A549 (cell line): ENCODE data around the gene AHSG. TPM values are rescaled to one million over a fixed set of nuclear protein-coding genes. Genes with fewer than 3 reads are reported as not detected.

Experiments
- ATAC-seq, 2 experiments: fragments of 200-7000 bp in 1 of 2; fragments of >200 bp in 1 of 2; cut with Nextera tagmentation in 1 of 2; cut with Tn5 transposase in 1 of 2; 3 replicates each; pipeline versions ENCODE4 v1.8.0 to v1.9.1; 2018 to 2020; ENCODE audit warnings: mild to moderate bottlenecking in 1 of 2, moderate library complexity in 1 of 2
- CTCF ChIA-PET: fragments of 300-600 bp; sonication (Branson Sonifier 250); formaldehyde crosslinking; extraction: SDS; loops from one replicate; lab custom pipeline; 2021; ENCODE audit warnings: antibody characterized with exemption, inconsistent platforms; lab: Yijun Ruan, JAX
- POLR2A ChIA-PET: fragments of 350-600 bp; formaldehyde crosslinking; extraction: SDS; loops from one replicate; lab custom pipeline; 2021; ENCODE audit warnings: antibody characterized with exemption, inconsistent platforms; lab: Yijun Ruan, JAX
- DNase-seq, 2 experiments: peaks; one replicate each; pipeline versions ENCODE4 v3.0.0 to v3.0.0-alpha.2; 2011 to 2016; ENCODE audit warnings: low read depth in 1 of 2, low spot score in 1 of 2
- FAIRE-seq: peaks from 2 replicates; lab custom pipeline; 2011; peaks lifted over from hg19 to GRCh38; lab: Jason Lieb, UNC
- H3K27ac ChIP-seq, 2 experiments: fragments of >200 bp; sonication (Bioruptor Twin); formaldehyde crosslinking; 3 replicates each; pipeline ENCODE4 v1.5.1; 2016 to 2017
- H3K4me1 ChIP-seq: fragments of >200 bp; sonication (Bioruptor Twin); formaldehyde crosslinking; 3 replicates; pipeline ENCODE4 v1.6.1; 2016
- H3K4me2 ChIP-seq: fragments of >200 bp; sonication (Bioruptor Twin); formaldehyde crosslinking; 3 replicates; pipeline ENCODE4 v1.6.1; 2016
- H3K4me3 ChIP-seq: fragments of >200 bp; sonication (Bioruptor Twin); formaldehyde crosslinking; 3 replicates; pipeline ENCODE4 v1.5.1; 2016
- H3K9me3 ChIP-seq: fragments of >200 bp; sonication (Bioruptor Twin); formaldehyde crosslinking; 3 replicates; pipeline ENCODE4 v1.6.1; 2016
- CBX8 ChIP-seq: fragments of 200-600 bp; sonication (generic); IDR thresholded peaks from 2 replicates; pipeline ENCODE4 v1.6.1; 2016
- CHD4 ChIP-seq: fragments of 200-600 bp; sonication (generic); IDR thresholded peaks from 2 replicates; pipeline ENCODE4 v1.6.1; 2016; ENCODE audit warnings: antibody characterized with exemption, mild to moderate bottlenecking, borderline replicate concordance
- E2F6 ChIP-seq: IDR thresholded peaks from 2 replicates; pipeline ENCODE4 v1.6.1; 2012; ENCODE audit warnings: low read depth, borderline replicate concordance
- EHF ChIP-seq: fragments of 250-450 bp; sonication (Bioruptor Pico); IDR thresholded peaks from 2 replicates; pipeline ENCODE4 v1.5.0; 2020; ENCODE audit warnings: mild to moderate bottlenecking
- EHMT2 ChIP-seq: fragments of 200-600 bp; sonication (generic); IDR thresholded peaks from 2 replicates; pipeline ENCODE4 v1.6.1; 2016; ENCODE audit warnings: antibody characterized with exemption, low read depth, mild to moderate bottlenecking, moderate library complexity
- ELK1 ChIP-seq: fragments of 150-350 bp; IDR thresholded peaks from 2 replicates; pipeline ENCODE4 v1.6.1; 2014; ENCODE audit warnings: low read depth, mild to moderate bottlenecking, low read length
- ESRRA ChIP-seq: fragments of 150-350 bp; IDR thresholded peaks from 2 replicates; pipeline ENCODE4 v1.6.1; 2014; ENCODE audit warnings: mild to moderate bottlenecking, low read length, borderline replicate concordance
- FOSL2 ChIP-seq, 2 experiments: fragments of 450-650 bp in 1 of 2; fragments of >200 bp in 1 of 2; sonication (Bioruptor Twin) in 1 of 2; formaldehyde crosslinking; IDR thresholded peaks; 2 replicates each; pipeline versions ENCODE4 v1.5.0 to v1.6.1; 2016 to 2020; ENCODE audit warnings: mild to moderate bottlenecking in 1 of 2, moderate library complexity in 1 of 2
- FOXS1 ChIP-seq: fragments of 250-450 bp; sonication (Bioruptor Pico); IDR thresholded peaks from 2 replicates; pipeline ENCODE4 v1.5.0; 2020; ENCODE audit warnings: mild to moderate bottlenecking, moderate library complexity
- GATA3 ChIP-seq: IDR thresholded peaks from 2 replicates; pipeline ENCODE4 v1.6.1; 2012; ENCODE audit warnings: borderline replicate concordance
- HOXA7 ChIP-seq: fragments of 250-450 bp; sonication (Bioruptor Pico); IDR thresholded peaks from 2 replicates; pipeline ENCODE4 v1.5.0; 2020; ENCODE audit warnings: mild to moderate bottlenecking, moderate library complexity
- JUN ChIP-seq, 2 experiments: fragments of >200 bp; sonication (Bioruptor Twin); formaldehyde crosslinking; IDR thresholded peaks; 2 replicates in 1 of 2; 3 replicates in 1 of 2; pipeline ENCODE4 v1.6.1; 2016 to 2017
- JUNB ChIP-seq: fragments of >200 bp; sonication (Bioruptor Twin); formaldehyde crosslinking; IDR thresholded peaks from 2 replicates; pipeline ENCODE4 v1.6.1; 2016
- KDM5A ChIP-seq: fragments of 200-600 bp; sonication (generic); IDR thresholded peaks from 2 replicates; pipeline ENCODE4 v1.6.1; 2016; ENCODE audit warnings: antibody characterized with exemption, mild to moderate bottlenecking
- MAFK ChIP-seq: fragments of 450-650 bp; IDR thresholded peaks from 2 replicates; pipeline ENCODE4 v1.6.1; 2014; ENCODE audit not compliant: partially characterized antibody
- MAZ ChIP-seq: fragments of 150-350 bp; IDR thresholded peaks from 2 replicates; pipeline ENCODE4 v1.6.1; 2014; ENCODE audit warnings: antibody characterized with exemption, low read depth, low read length, borderline replicate concordance
- MYC ChIP-seq: IDR thresholded peaks from 2 replicates; pipeline ENCODE4 v1.6.1; 2012; ENCODE audit warnings: mild to moderate bottlenecking, inconsistent platforms, low read length, improper control_type of control experiment, borderline replicate concordance
- NFE2L2 ChIP-seq: fragments of 150-350 bp; conservative IDR thresholded peaks from 2 replicates; pipeline ENCODE4 v1.6.1; 2014; ENCODE audit warnings: low read length
- PHF8 ChIP-seq: fragments of 200-600 bp; sonication (generic); IDR thresholded peaks from 2 replicates; pipeline ENCODE4 v1.6.1; 2016; ENCODE audit warnings: low read depth, mild to moderate bottlenecking, antibody characterized with exemption, moderate library complexity, borderline replicate concordance
- RAD21 ChIP-seq, 2 experiments: fragments of >200 bp in 1 of 2; sonication (Bioruptor Twin) in 1 of 2; formaldehyde crosslinking in 1 of 2; IDR thresholded peaks in 1 of 2; conservative IDR thresholded peaks in 1 of 2; 2 replicates in 1 of 2; 3 replicates in 1 of 2; pipeline ENCODE4 v1.6.1; 2012 to 2018; ENCODE audit warnings: inconsistent platforms in 1 of 2
- RARB ChIP-seq: fragments of 250-450 bp; sonication (Bioruptor Pico); IDR thresholded peaks from 2 replicates; pipeline ENCODE4 v1.8.0; 2021; ENCODE audit warnings: mild to moderate bottlenecking, moderate library complexity
- RCOR1 ChIP-seq: fragments of 150-350 bp; IDR thresholded peaks from 2 replicates; pipeline ENCODE4 v1.6.1; 2014; ENCODE audit warnings: antibody characterized with exemption, low read length, low read depth
- RNF2 ChIP-seq: fragments of 200-600 bp; sonication (generic); IDR thresholded peaks from 2 replicates; pipeline ENCODE4 v1.6.1; 2016; ENCODE audit warnings: low read depth, mild to moderate bottlenecking, antibody characterized with exemption, moderate library complexity, borderline replicate concordance
- USF2 ChIP-seq: fragments of 450-650 bp; IDR thresholded peaks from 2 replicates; pipeline ENCODE4 v1.6.1; 2014; ENCODE audit warnings: antibody characterized with exemption
- ZC3H11A ChIP-seq: fragments of 450-650 bp; IDR thresholded peaks from 2 replicates; pipeline ENCODE4 v1.6.1; 2014; ENCODE audit warnings: antibody characterized with exemption, mild to moderate bottlenecking
- ZFP36 ChIP-seq: fragments of 450-650 bp; IDR thresholded peaks from 2 replicates; pipeline ENCODE4 v1.6.1; 2014; ENCODE audit warnings: borderline replicate concordance; ENCODE audit not compliant: partially characterized antibody
- WGBS: methylation state at CpG from one replicate; pipeline ENCODE4 v1.1.6; 2017; ENCODE audit errors: missing lambda C conversion rate; 5-methylcytosine and 5-hydroxymethylcytosine counted together
- polyA plus RNA-seq, 4 experiments: library from polyadenylated mRNA; depleted of rRNA in 3 of 4; stranded (reverse); fragments of >200 nt; fragmentation: RNase III in 1 of 4; extraction: RNeasy Plus Mini Kit Qiagen cat#74134 plus additional on column Dnase treatment in 1 of 4; gene quantifications; 2 replicates in 3 of 4; 3 replicates in 1 of 4; pipeline ENCODE4 v1.2.3, GENCODE V29; 2011 to 2017

AHSG gene
- polyA plus RNA-seq, 2 of the 4 experiments (the other 2 are of a cell fraction), result 0.08 to 0.49 TPM

DNA sequence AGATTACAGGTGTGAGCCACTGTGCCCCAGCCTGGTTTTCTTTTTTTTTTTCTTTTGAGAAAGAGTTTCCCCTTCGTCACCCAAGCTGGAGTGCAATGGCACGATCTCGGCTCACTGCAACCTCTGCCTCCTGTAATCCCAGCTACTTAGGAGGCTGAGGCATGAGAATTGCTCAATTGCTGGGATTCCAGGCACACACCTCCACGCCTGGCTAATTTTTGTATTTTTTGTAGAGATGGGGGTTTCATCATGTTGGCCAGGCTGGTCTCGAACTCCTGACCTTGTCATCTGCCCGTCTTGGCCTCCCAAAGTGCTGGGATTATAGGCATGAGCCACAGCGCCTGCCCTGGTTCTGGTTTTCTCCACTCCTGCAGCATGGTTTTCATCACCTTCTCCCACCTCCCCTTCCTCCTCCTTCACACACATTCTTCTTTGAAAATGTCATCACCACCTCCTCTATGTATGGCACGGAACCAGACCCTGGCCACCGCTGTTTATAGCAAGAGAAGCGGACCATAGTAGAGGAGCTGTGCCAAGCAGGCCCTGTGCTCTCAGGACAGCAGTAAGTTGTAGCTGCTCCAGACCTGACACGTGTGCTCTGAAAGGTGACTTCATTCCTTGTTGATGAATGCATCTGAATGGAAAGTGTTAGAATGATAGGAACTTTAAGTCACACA lies 14.6 kb upstream of the AHSG start (continued):
- TF ChIP-seq MAZ (no peak), EHF (CRISPR knock-in tag) (no peak), PHF8 (no peak), RAD21 (conservative IDR thresholded peaks at IDR 0.05 in 1 of 2, IDR thresholded peaks at IDR 0.05 in 1 of 2) (no peak), RNF2 (no peak)

GRCh38 chr3:186598794-186599141 lies 14.1 kb upstream of the AHSG start:
- H3K4me3 ChIP-seq, result no peak overlapping the region
- H3K9me3 ChIP-seq, result no peaks in the 10 kb centered on the region
- peak overlapping the region; percentile 30; the same call in 1 of the 3 replicates for H3K4me2 ChIP-seq
- peaks cover 17% of the 10 kb centered on the region; the same call in 2 of the 3 replicates for H3K4me1 ChIP-seq
- ATAC-seq, result no peak
- DNase-seq, result no peak
- peak overlapping the region in 1 of 2 experiments; percentile 70; a peak in 4 of 6 replicates for H3K27ac ChIP-seq
- ChIA-PET POLR2A (no interaction called here), CTCF (interaction anchor here (2.1 to 2.6 kb wide), 3 partner anchors 11 to 18 kb away, joined by 6 to 14 read pairs (median 10); no protein-coding TSS in a partner anchor)
- 80% methylated on average over 4 of the region's 4 CpGs for WGBS
- TF ChIP-seq MYC (no peak), KDM5A (no peak), FOXS1 (no peak), E2F6 (no peak), ELK1 (no peak)
- no peak for FAIRE-seq

DNA sequence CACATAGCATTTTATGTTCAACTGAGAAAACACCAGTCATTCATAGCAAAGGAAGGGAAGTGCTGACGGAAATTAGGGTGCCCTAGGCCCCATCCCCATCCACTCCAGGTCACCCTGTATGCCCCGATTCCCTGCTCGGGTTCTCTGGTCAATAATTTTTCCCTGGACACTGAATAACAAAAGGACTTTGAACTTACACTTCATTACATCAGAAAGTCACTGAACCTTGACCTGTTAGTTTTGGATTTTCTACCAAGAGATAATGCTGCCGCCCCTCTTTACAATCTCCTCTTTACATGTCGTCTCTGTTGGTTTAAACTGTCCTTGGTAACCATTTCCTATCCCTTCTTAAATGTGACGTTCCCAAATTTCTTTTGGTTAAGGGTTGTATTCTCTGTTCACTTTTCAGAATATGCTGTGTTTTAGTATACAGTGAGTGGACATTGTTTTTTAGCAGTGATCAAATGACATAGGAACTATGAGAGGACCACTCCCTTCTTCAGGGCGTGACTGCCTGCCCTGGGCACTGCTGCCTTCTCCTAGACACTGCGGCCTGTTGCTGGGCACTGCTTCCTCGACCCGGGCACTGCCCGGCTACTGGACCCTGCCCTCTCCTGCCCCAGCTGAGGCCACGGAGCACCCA lies 13.6 kb upstream of the AHSG start:
- peak overlapping the region; percentile 30; the same call in 1 of the 3 replicates for H3K4me2 ChIP-seq
- peaks cover 17% of the 10 kb centered on the region; the same call in 2 of the 3 replicates for H3K4me1 ChIP-seq
- WGBS, result 72% methylated on average over 11 of the region's 12 CpGs
- no peak for FAIRE-seq
- H3K4me3 ChIP-seq, result no peak overlapping the region
- H3K9me3 ChIP-seq, result no peaks in the 10 kb centered on the region
- ATAC-seq, result no peak
- ChIA-PET POLR2A (no interaction called here), CTCF (interaction anchor here (1.0 to 2.6 kb wide), 3 partner anchors 8 to 16 kb away, joined by 3 to 10 read pairs (median 6); no protein-coding TSS in a partner anchor)
- H3K27ac ChIP-seq, result peak overlapping the region in 1 of 2 experiments; percentile 70; a peak in 4 of 6 replicates
- TF ChIP-seq CHD4, result no peak
- TF ChIP-seq EHF (CRISPR knock-in tag), result no peak
- TF ChIP-seq HOXA7 (CRISPR knock-in tag), result no peak
- no peak for TF ChIP-seq ZFP36
- no peak for TF ChIP-seq ESRRA
- no peak for TF ChIP-seq NFE2L2
- no peak for TF ChIP-seq MYC
- no peak for TF ChIP-seq RARB (CRISPR knock-in tag)
- TF ChIP-seq USF2, result no peak
- TF ChIP-seq FOSL2 (IDR thresholded peaks at IDR 0.05), result no peak
- TF ChIP-seq FOSL2 (CRISPR knock-in tag; IDR thresholded peaks at IDR 0.05), result no peak
- TF ChIP-seq MAFK, result no peak
- no peak for TF ChIP-seq MAZ
- no peak for TF ChIP-seq RCOR1
- TF ChIP-seq GATA3, result no peak
- TF ChIP-seq EHMT2, result no peak
- TF ChIP-seq JUNB, result no peak
- no peak for TF ChIP-seq ZC3H11A
- TF ChIP-seq CBX8, result no peak
- no peak for TF ChIP-seq JUN (IDR thresholded peaks at IDR 0.05)
- no peak for DNase-seq
